Neural cell (in vitro differentiated cells): ENCODE results near the gene MAN1B1.

ENCODE experiments used
- EP300 ChIP-seq: fragments of 450-650 bp; conservative IDR thresholded peaks from 2 replicates; pipeline ENCODE4 v1.6.1; 2014; ENCODE audit warnings: antibody characterized with exemption, mild to moderate bottlenecking, moderate library complexity; ENCODE audit not compliant: poor library complexity, severe bottlenecking
- EZH2 ChIP-seq: fragments of 200-600, 300-800 bp; shearing (Covaris generic), sonication (generic); IDR thresholded peaks from 2 replicates; pipeline ENCODE4 v1.6.1; 2014; ENCODE audit warnings: antibody characterized with exemption, low read length, borderline replicate concordance, mild to moderate bottlenecking; ENCODE audit not compliant: insufficient read depth, poor library complexity, severe bottlenecking
- MXI1 ChIP-seq: fragments of 450-650 bp; conservative IDR thresholded peaks from 2 replicates; pipeline ENCODE4 v1.6.1; 2014; ENCODE audit warnings: antibody characterized with exemption, mild to moderate bottlenecking; ENCODE audit not compliant: poor library complexity, severe bottlenecking
- POLR2AphosphoS5 ChIP-seq: IDR thresholded peaks from 2 replicates; pipeline ENCODE4 v1.6.1; 2012
- RAD21 ChIP-seq: fragments of 450-650 bp; conservative IDR thresholded peaks from 2 replicates; pipeline ENCODE4 v1.6.1; 2014; ENCODE audit warnings: antibody characterized with exemption, mild to moderate bottlenecking, moderate library complexity
- SMC3 ChIP-seq: fragments of 450-650 bp; conservative IDR thresholded peaks from 2 replicates; pipeline ENCODE4 v1.6.1; 2014; ENCODE audit warnings: antibody characterized with exemption, mild to moderate bottlenecking, moderate library complexity; ENCODE audit not compliant: poor library complexity
- TF ChIP-seq, protein P1 (sequence below): fragments of 450-650 bp; IDR thresholded peaks from 2 replicates; pipeline ENCODE4 v1.5.1; 2014; ENCODE audit warnings: antibody characterized with exemption, mild to moderate bottlenecking, moderate library complexity; ENCODE audit not compliant: poor library complexity, severe bottlenecking
- TF ChIP-seq, protein P2 (sequence below): IDR thresholded peaks from 2 replicates; pipeline ENCODE4 v1.6.1; 2012; ENCODE audit warnings: borderline replicate concordance

DNA sequence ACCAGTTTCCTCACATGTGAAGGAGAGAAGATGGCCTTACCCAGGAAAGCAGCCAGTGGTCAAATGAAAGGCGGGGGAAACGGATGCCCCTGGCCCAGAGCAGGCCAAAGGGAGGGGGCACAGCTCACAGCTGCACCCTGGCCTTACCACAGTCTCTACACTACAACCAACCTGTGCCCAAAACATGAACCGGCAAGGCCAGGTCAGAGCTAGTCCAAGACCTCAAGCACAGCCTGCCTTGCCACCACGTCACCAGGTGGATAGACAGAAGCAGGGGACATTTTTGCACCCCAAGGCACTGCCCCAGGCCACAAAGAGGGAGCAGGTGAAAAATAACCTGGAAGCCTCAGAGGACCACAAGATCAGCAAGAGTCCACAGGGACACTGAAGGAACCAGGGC, 56.7 kb downstream of the MAN1B1 start:
- no peak for TF ChIP-seq POLR2AphosphoS5
- TF ChIP-seq EP300, result no peak
- TF ChIP-seq, protein P1, sequence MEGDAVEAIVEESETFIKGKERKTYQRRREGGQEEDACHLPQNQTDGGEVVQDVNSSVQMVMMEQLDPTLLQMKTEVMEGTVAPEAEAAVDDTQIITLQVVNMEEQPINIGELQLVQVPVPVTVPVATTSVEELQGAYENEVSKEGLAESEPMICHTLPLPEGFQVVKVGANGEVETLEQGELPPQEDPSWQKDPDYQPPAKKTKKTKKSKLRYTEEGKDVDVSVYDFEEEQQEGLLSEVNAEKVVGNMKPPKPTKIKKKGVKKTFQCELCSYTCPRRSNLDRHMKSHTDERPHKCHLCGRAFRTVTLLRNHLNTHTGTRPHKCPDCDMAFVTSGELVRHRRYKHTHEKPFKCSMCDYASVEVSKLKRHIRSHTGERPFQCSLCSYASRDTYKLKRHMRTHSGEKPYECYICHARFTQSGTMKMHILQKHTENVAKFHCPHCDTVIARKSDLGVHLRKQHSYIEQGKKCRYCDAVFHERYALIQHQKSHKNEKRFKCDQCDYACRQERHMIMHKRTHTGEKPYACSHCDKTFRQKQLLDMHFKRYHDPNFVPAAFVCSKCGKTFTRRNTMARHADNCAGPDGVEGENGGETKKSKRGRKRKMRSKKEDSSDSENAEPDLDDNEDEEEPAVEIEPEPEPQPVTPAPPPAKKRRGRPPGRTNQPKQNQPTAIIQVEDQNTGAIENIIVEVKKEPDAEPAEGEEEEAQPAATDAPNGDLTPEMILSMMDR, result no peak
- TF ChIP-seq, protein P2, sequence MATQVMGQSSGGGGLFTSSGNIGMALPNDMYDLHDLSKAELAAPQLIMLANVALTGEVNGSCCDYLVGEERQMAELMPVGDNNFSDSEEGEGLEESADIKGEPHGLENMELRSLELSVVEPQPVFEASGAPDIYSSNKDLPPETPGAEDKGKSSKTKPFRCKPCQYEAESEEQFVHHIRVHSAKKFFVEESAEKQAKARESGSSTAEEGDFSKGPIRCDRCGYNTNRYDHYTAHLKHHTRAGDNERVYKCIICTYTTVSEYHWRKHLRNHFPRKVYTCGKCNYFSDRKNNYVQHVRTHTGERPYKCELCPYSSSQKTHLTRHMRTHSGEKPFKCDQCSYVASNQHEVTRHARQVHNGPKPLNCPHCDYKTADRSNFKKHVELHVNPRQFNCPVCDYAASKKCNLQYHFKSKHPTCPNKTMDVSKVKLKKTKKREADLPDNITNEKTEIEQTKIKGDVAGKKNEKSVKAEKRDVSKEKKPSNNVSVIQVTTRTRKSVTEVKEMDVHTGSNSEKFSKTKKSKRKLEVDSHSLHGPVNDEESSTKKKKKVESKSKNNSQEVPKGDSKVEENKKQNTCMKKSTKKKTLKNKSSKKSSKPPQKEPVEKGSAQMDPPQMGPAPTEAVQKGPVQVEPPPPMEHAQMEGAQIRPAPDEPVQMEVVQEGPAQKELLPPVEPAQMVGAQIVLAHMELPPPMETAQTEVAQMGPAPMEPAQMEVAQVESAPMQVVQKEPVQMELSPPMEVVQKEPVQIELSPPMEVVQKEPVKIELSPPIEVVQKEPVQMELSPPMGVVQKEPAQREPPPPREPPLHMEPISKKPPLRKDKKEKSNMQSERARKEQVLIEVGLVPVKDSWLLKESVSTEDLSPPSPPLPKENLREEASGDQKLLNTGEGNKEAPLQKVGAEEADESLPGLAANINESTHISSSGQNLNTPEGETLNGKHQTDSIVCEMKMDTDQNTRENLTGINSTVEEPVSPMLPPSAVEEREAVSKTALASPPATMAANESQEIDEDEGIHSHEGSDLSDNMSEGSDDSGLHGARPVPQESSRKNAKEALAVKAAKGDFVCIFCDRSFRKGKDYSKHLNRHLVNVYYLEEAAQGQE, result no peak
- no peak for TF ChIP-seq MXI1
- no peak for TF ChIP-seq SMC3
- no peak for TF ChIP-seq EZH2
- TF ChIP-seq RAD21, result no peak
